NT2/D1 (cell line): Measurements from ENCODE around the gene TMCO5A.

Experiments
- DNase-seq: peaks from one replicate; pipeline ENCODE4 v3.0.0-alpha.2; 2011; ENCODE audit warnings: low read depth, low spot score
- H3K27me3 ChIP-seq: 2 replicates; pipeline ENCODE4 v1.6.0; 2011; ENCODE audit warnings: mild to moderate bottlenecking; ENCODE audit not compliant: insufficient read length, insufficient read depth
- H3K36me3 ChIP-seq: 2 replicates; pipeline ENCODE4 v1.6.1; 2011; ENCODE audit warnings: mild to moderate bottlenecking, low read length, mixed read lengths; ENCODE audit not compliant: insufficient read depth, insufficient read length
- H3K4me1 ChIP-seq: 2 replicates; pipeline ENCODE4 v1.5.1; 2011; ENCODE audit not compliant: insufficient read depth, insufficient read length
- H3K4me3 ChIP-seq: 2 replicates; pipeline ENCODE4 v1.5.1; 2011; ENCODE audit warnings: low read depth; ENCODE audit not compliant: insufficient read length
- H3K9ac ChIP-seq: 2 replicates; pipeline ENCODE4 v1.6.0; 2011; ENCODE audit warnings: low read depth; ENCODE audit not compliant: insufficient read length
- H3K9me3 ChIP-seq: 2 replicates; pipeline ENCODE4 v1.5.1; 2011; ENCODE audit warnings: mild to moderate bottlenecking, low read length; ENCODE audit not compliant: insufficient read depth
- SUZ12 ChIP-seq: IDR thresholded peaks from 2 replicates; pipeline ENCODE4 v1.6.1; 2011; ENCODE audit not compliant: insufficient read length, insufficient read depth; ENCODE audit errors: extremely low read depth
- YY1 ChIP-seq: IDR thresholded peaks from 2 replicates; pipeline ENCODE4 v1.6.1; 2011; ENCODE audit not compliant: insufficient read length, insufficient read depth
- ZNF274 ChIP-seq: IDR thresholded peaks from 2 replicates; pipeline ENCODE4 v1.6.1; 2011; ENCODE audit warnings: mild to moderate bottlenecking, low read depth, low read length

TMCO5A gene

DNA sequence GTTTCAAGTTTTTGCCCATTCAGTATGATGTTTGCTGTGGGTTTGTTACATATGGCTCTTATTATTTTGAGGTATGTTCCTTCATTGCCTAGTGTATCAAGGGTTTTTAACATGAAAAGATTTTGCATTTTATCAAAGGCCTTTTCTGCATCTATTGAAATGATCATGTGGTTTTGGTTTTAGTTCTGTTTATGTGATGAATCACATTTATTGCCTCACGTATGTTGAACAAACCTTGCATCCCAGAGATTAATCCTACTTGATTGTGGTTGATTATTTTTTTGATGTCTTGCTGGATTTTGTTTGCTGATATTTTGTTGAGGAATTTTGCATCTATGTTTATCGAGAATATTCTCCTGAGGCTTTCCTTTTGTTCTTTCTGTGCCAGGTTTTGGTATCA is 39.4 kb downstream of the TMCO5A start:
- no peak for DNase-seq
- H3K4me3 ChIP-seq = no peak overlapping the region

DNA sequence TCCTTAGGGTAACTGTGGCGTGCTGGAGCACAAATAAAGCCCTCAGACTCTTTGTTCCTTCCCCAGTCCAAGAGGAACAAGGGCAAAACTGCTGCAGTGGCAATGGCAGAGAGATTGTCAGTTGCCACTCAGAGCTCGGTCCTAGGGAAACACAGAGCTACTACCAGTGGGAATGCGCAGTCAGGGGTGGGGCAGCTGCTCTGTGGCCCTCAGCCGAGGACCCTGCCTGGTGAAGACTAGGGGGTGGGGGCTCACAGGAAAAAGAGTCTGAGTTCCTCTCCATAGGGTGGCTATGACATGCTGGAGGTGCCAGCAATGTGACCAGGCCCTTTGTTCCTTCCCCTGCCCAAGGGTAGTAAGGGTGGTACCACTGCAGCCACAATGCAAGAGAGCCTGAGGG is 43.8 kb downstream of the TMCO5A start:
- no peaks in the 10 kb centered on the region for H3K4me1 ChIP-seq
- TF ChIP-seq YY1 = no peak
- no peak for TF ChIP-seq ZNF274
- TF ChIP-seq SUZ12 = no peak

More for the DNA sequence above, 39.4 kb downstream of the TMCO5A start:
- no peak overlapping the region for H3K9ac ChIP-seq
- no peak for TF ChIP-seq ZNF274
- no peak for TF ChIP-seq SUZ12
- TF ChIP-seq YY1 = no peak
- H3K36me3 ChIP-seq = no peaks in the 10 kb centered on the region
- no peaks in the 10 kb centered on the region for H3K9me3 ChIP-seq
- H3K4me1 ChIP-seq = no peaks in the 10 kb centered on the region
- no peaks in the 10 kb centered on the region for H3K27me3 ChIP-seq

DNA sequence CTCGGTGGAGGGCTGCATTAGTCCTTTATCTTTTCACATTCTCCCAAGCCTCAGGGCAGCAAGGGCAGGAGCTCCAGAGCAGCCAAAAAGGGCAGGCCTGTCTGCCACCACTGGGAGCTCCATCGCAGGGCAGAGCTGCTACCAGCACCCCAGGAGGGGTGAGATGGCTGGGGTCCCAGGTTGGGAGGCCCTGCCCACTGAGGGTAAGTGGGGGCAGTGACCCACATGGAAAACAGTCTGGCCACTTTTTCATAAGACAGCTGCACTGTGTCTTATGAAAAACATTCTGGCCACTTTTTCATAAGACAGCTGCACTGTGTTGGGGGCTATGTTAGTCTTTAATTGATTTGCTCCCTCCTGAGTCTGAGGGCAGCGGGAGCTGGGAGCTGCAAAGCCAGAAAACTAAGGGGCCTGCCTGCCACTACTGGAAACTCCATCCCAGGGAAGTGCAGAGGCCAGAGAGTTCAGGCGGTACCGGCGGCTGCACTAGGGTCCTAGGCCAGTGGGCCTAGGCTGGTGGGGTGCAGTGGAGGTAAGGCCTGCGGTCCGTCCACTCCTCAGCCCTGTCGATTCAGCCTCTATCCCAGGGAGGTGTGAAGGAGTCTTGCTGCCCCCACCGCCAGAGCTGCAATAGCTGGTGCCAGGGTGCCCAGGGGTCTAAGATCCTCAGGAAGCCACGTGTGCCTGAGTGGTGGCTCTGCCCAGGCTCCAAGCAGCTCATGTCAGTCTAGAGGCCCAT is 45.4 kb downstream of the TMCO5A start:
- H3K27me3 ChIP-seq = no peaks in the 10 kb centered on the region
- H3K4me3 ChIP-seq = no peak overlapping the region
- no peak for TF ChIP-seq ZNF274
- no peaks in the 10 kb centered on the region for H3K36me3 ChIP-seq
- no peak for DNase-seq
- no peaks in the 10 kb centered on the region for H3K9me3 ChIP-seq
- no peak overlapping the region for H3K9ac ChIP-seq
- H3K4me1 ChIP-seq = no peaks in the 10 kb centered on the region

More for the DNA sequence above, 43.8 kb downstream of the TMCO5A start:
- H3K9me3 ChIP-seq = no peaks in the 10 kb centered on the region
- no peaks in the 10 kb centered on the region for H3K36me3 ChIP-seq
- H3K4me3 ChIP-seq = no peak overlapping the region
- H3K9ac ChIP-seq = no peak overlapping the region
- no peaks in the 10 kb centered on the region for H3K27me3 ChIP-seq
- DNase-seq = no peak

DNA sequence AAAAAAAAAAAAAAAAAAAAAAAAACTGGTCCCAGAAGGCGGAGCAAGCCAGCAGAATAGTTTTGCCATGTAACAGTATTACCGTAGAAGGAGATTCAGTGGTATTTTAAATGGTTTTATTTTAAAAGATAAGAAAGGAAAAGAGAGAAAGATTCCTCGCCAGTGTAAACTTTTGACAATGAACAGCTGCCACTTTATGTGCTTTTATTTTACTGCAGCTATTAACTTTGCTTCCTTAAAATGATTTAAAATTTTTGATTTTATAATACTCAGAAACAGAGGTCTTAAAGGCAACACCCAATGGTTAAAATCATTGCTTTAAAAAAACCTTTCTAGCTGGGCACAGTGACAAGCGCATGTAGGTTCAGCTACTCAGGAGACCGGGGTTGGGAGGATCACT is 46.8 kb downstream of the TMCO5A start:
- TF ChIP-seq ZNF274 = no peak
- no peak for TF ChIP-seq SUZ12
- no peak for TF ChIP-seq YY1
- H3K4me1 ChIP-seq = no peaks in the 10 kb centered on the region
- no peak overlapping the region for H3K4me3 ChIP-seq
- no peak for DNase-seq
- H3K36me3 ChIP-seq = no peaks in the 10 kb centered on the region
- H3K9ac ChIP-seq = no peak overlapping the region
- H3K9me3 ChIP-seq = no peaks in the 10 kb centered on the region
- H3K27me3 ChIP-seq = no peaks in the 10 kb centered on the region

DNA sequence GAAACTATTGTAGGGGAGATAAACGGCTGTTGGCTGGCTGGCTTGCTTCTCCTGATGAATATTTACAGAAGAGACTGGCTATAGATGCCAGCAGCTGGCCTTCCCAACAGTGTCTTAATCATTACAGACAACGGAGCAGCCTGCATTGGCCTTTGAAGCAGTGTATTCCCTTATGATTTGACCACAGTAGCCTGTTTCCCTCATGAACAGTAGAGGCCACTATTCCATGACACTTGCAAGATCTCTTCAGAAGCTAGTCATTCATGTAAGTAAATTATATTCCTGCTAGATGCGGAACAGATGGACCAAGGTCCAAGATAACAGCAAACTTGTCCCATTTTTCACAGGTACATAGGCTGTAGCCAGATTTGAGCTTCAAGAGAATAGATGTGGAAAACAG is 47.3 kb downstream of the TMCO5A start:
- TF ChIP-seq ZNF274 (no peak), SUZ12 (no peak), YY1 (no peak)
- DNase-seq = no peak
- no peaks in the 10 kb centered on the region for H3K27me3 ChIP-seq
- no peak overlapping the region for H3K9ac ChIP-seq
- H3K4me3 ChIP-seq = no peak overlapping the region
- H3K36me3 ChIP-seq = no peaks in the 10 kb centered on the region
- no peaks in the 10 kb centered on the region for H3K4me1 ChIP-seq
- no peaks in the 10 kb centered on the region for H3K9me3 ChIP-seq

DNA sequence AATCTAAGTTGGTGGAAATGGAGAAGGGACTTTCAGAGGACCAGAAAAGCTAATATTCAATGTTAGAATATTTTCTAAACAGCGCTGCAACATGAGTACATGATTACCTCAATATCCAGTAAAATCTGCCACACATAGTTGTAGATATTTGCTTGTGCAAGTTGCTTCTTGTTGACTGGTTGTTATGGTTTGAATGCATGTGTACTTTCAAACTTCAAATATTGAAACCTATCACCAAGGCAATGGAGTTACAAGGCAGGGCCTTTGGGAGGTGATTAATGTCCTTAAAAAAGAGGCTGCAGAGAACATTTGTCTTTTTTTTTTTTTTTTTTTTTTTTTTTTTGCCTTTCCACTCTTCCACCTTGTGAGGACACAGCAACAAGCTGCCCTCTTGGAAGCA is 49.9 kb downstream of the TMCO5A start:
- Histone ChIP-seq H3K9me3 (peaks cover 8% of the 10 kb centered on the region), H3K36me3 (no peaks in the 10 kb centered on the region)

DNA sequence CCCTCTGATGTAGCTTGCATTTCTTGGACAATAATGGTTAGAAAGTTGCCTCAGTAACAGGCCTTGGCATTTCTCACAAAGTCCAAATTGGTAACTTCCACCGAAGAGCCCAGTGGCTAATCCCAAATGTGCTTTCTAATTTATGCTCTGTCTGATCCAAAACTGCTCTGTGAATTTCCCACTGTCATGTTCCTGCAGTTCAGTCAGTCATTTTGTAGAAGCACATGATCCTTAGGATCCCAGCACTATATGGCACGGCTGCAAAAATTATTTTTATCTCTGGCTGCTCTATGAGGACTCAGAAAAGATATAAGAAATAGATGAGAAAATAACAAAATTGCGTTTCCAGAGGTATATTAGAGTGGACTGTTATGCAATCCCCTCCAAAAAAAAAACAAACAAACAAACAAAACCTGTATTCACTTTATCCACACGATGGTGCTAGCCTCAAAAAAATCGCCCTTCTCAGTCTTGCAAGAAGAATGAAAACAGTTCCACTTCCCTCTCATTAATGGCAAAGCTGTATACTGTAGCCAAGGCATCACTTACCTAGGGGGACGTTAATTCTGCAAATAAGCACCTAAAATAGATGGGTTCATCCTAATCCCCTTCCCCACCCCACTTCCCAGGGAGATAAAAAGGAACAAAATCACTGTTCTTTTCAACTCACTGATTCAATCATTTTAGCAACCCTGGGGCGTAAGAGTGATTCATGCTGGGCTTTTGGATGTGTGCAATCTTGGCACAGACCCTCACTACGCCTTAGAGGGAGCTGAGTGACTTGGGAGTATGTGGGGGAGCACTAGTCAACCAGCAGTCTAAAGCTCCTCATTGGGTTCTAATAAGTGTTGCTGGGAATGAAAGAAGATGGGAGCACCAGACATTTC is 61.3 kb downstream of the TMCO5A start:
- H3K36me3 ChIP-seq = no peaks in the 10 kb centered on the region
- DNase-seq = peak; percentile 33

More for the DNA sequence above, 49.9 kb downstream of the TMCO5A start:
- DNase-seq = no peak
- no peak overlapping the region for H3K9ac ChIP-seq
- TF ChIP-seq YY1 (no peak), SUZ12 (no peak), ZNF274 (no peak)
- H3K4me1 ChIP-seq = no peaks in the 10 kb centered on the region
- H3K27me3 ChIP-seq = no peaks in the 10 kb centered on the region
- H3K4me3 ChIP-seq = no peak overlapping the region

More for the DNA sequence above, 61.3 kb downstream of the TMCO5A start:
- H3K4me1 ChIP-seq = no peaks in the 10 kb centered on the region
- H3K27me3 ChIP-seq = no peaks in the 10 kb centered on the region
- H3K4me3 ChIP-seq = no peak overlapping the region
- no peaks in the 10 kb centered on the region for H3K9me3 ChIP-seq
- TF ChIP-seq YY1 (no peak), SUZ12 (no peak), ZNF274 (no peak)
- H3K9ac ChIP-seq = no peak overlapping the region
